Activated CD4-positive, alpha-beta T cell treated with anti-CD3 and anti-CD28 coated beads, Interleukin-2, amount 50 U/mL, for 24 hours (primary cell): Measurements from ENCODE around the gene KIFC3.
A peak's percentile ranks its signal among the peaks of the same experiment; 100 is the strongest.
"Not testable (repeated sequence)": the region's sequence is repeated elsewhere in the genome, so short reads cannot be mapped to it uniquely, and the experiment has no call there.

Experiments
- DNase-seq, 2 donors: peaks; one replicate each; pipeline ENCODE4 v3.0.0-alpha.2; 2020; ENCODE audit warnings: low read depth in 1 of 2, low spot score in 1 of 2

The KIFC3 gene

DNA sequence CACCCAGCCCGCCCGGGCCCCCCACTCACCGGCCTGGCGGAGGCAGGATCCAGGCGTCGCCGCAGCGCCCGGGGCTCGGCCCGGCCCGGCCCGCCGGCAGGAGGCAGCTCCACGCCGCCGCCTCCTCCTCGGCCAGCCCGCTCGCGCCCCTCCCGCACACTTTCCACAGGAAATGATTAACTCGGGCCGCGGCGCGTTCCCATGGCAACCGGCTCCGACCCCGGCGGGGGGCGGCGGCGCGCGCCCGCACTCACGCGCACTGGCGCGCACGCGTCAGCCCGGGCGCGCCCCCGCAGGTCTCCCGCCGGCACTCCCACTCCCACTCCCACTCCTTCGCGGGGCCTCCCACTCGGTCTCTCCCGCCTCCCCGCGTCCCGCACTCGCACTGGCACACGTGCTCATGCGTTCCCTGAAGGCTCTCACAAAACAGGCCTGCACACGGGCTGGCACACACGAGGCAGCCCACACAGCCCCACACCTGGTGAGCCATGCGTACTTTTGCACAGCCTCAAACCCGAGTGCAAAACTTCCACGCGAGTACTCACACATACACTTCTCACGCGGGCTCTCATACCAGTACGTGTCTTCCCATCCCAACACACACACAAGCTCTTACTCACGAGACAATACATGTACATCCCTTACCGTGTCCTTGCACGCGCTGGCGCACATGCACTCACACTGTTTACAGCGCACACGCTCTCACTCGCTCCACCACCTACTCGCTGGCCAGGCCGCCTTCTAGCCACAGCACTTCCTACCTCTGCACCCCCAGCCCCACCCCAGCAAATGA lies at the start of gene KIFC3:
TSS of gene KIFC3 (minus strand) at position 151 of the 793 bp plus-strand sequence. CDS start 4,248 bp downstream, outside the sequence.
- DNase-seq = peak; percentile 30 to 51

- DNase-seq = no peak
Observed at GRCh38 chr16:57848181-57848580, 45.9 kb upstream of the KIFC3 start.

DNA sequence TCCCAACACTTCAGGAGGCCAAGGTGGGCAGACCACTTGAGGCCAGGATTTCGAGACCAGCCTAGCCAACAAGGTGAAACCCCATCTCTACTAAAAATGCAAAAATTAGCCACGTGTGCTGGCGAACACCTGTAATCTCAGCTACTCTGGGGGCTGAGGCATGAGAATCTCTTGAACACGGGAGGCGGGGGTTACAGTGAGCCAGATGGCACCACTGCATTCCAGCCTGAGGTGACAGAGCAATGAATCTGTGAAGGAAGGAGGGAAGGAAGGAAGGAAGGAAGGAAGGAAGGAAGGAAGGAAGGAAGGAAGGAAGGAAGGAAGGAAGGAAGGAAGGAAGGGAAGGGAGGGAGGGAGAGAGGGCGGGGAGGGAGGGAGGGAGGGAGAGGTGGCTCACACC lies 44.6 kb upstream of the KIFC3 start:
- DNase-seq = not testable (repeated sequence)

DNA sequence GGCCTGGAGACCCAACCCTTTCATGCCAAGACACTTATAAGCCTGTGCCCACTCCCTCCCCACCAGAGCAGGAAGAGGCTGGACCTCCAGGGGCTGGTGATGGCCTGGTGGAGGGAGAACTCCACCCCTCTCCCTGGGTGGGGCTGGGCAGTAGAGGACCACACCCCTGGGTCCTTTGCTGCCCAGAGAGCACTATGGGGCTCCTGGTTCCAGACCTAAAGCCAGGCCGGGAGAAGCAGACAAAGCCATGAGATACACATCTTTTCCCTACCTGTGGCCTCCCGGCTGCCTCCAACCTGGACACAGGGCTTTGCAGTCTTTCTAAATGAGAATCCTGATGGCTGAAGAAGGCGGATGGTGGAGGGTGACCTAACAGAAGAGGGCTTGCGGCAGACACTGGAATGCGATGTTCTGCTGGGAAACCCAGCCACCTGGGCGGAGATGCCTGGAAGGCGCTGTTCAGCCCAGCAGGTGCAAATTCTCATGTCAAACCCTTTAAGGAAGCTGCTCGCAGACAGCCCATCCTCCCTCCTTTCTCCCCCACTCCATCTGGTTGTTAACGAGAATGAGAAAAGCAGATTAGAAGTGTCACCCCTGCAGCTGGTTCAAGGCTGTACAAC lies 43.9 kb upstream of the KIFC3 start:
- DNase-seq = no peak

- DNase-seq = no peak
Observed at GRCh38 chr16:57845115-57845514, 42.8 kb upstream of the KIFC3 start.

DNA sequence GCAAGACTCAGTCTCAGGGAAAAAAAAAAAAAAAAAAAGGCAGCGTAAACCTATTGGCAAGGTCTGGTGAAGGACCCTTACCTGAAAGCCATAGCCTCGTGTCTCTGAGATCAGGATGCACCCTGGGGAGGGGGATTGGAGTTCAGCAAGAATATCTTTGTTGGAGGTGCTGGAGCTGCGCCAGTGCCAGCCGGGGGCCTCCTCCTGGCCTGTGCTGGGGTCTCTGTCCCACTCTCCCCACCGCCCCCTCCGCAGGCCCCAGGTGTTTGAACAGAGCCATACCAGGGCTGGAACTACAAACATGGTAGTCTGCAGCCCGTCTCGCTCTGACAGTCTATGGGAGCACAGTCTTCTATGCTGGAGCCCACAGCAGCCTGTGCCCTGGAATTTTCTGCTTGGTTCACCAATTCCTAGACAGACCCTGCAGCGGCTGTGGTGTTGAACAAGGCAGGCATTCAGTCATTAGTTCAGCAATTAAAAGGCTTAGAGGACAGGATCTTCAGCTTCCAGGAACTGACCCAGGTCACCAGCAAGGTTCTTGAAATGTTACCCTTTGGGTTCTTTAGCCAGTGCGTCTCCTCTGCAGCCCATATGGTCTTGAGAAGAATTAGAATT lies 42.2 kb upstream of the KIFC3 start:
- no peak for DNase-seq

GRCh38 chr16:57843400-57843799 lies 41.1 kb upstream of the KIFC3 start:
- no peak for DNase-seq

GRCh38 chr16:57842601-57843000 lies 40.3 kb upstream of the KIFC3 start:
- no peak for DNase-seq

GRCh38 chr16:57840833-57841232 lies 38.5 kb upstream of the KIFC3 start:
- no peak for DNase-seq

GRCh38 chr16:57838161-57838560 lies 35.9 kb upstream of the KIFC3 start:
- DNase-seq = no peak

- no peak for DNase-seq
Observed at GRCh38 chr16:57837305-57838125, 35.2 kb upstream of the KIFC3 start.

DNA sequence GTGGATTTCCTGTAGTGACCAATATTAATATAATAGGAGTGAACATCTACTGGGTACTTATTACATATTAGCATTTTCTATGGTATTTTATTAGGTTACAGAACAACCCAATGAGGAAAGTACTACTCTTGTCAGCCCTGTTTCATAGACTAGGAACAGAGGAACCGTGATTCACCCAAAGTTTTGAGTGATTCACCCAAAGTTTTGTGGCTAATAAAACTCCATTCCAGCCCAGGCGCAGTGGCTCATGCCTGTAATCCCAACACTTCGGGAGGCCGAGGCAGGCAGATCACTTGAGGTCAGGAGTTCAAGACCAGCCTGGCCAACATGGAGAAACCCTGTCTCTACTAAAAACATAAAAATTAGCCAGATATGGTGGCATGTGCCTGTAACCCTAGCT lies 33.1 kb upstream of the KIFC3 start:
- DNase-seq = not testable (repeated sequence)

GRCh38 chr16:57834936-57835335 lies 32.6 kb upstream of the KIFC3 start:
- DNase-seq = no peak

GRCh38 chr16:57830890-57831484 lies 28.7 kb upstream of the KIFC3 start:
- no peak for DNase-seq

DNA sequence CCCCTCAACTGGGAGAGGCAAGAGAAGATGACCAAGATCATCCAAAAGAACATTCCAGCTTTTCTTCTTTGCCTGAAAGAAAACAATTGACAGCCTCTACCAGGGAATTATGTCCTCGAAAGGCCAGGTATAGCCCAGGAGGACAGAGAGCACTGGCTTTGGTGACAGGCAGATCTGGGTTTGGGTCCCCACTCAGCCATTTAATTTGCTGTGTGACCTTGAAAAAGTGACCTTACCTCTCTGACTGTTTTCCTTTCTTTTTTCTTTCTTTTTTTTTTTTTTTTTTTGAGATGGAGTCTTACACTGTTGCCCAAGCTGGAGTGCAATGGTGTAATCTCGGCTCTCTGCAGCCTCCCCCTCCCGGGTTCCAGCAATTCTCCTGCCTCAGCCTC lies 27.7 kb upstream of the KIFC3 start:
- no peak for DNase-seq

DNA sequence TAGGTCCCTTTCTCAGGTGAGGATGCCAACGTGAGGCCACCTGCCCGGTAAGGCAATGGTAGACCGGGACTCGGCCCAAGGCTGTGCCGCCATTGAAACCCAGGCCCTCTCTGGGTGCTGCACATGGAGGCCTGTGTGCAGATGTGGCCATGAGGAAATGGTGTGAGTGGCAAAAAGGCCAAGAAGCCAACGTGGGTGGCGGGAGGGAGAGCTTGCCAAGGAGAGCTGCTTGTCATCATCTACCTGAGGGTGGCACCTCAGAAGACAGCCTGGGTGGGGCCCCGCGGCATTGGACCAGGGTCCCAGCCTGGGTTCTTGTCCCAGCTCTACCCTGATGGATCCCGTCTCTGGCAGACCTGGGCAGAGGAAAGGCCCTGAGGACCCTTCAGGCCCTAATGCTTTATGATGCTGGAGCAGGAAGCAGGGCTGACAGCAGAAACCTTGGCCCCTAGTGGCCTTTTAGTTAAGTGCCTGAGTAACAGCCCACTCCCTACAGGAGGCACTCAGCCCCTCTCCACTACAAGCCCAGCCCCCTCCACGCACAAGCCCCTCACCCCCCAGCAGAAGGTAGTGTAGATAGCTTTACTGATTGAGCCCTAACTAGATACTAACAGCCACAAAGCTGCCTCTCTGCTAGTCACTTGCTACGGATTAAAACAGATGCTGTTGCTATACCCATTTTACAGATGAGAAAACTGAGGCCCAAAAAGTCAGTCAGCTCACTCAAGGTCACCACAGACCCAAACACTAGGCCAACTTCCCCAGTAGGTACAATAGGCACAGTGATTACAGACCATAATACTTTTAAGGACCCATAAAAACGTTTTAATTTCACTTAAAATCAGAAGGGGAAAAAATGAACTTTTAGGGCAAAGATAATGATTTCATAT lies 26.2 kb upstream of the KIFC3 start:
- no peak for DNase-seq

GRCh38 chr16:57826706-57827625 lies 24.7 kb upstream of the KIFC3 start:
- DNase-seq = no peak

DNA sequence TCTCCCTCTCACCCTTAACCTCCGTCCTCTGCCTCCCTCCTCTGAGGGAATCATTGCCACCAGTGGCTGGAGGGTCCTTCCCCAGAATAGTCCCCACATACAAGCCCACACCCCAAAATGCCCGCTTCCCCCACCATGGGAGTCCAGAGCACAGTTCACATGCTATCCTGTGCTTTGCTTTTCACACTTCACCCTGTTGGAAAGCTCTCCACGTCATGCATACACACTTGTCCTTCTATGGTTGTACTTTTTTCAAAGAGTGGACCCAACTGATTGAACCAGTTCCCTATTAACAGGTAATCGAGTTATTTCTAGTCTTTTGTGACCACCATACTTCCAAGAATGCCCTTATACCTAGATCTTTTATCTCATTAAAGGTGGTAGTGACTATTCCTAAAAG lies 23.8 kb upstream of the KIFC3 start:
- DNase-seq = no peak
